DOHH2 (cell line): ENCODE data around the gene LNX1.

Experiments
- H3F3A ChIP-seq: fragments of 200-600 bp; sonication (generic), shearing (Covaris generic); 2 replicates; pipeline ENCODE4 v1.6.0; 2016; ENCODE audit warnings: antibody characterized with exemption, mild to moderate bottlenecking; ENCODE audit not compliant: control insufficient read depth, insufficient read depth
- H3K27ac ChIP-seq: fragments of 200-600 bp; sonication (generic); 2 replicates; pipeline ENCODE4 v1.5.1; 2014; ENCODE audit warnings: low read depth, mild to moderate bottlenecking, low read length, moderate library complexity
- H3K27me3 ChIP-seq: fragments of 200-600 bp; sonication (generic); 2 replicates; pipeline ENCODE4 v1.6.1; 2014; ENCODE audit warnings: mild to moderate bottlenecking, low read length, mixed read lengths; ENCODE audit not compliant: control insufficient read depth
- H3K36me3 ChIP-seq: fragments of 200-600 bp; sonication (generic); 2 replicates; pipeline ENCODE4 v1.6.1; 2014; ENCODE audit warnings: mild to moderate bottlenecking, low read length, moderate library complexity, mixed read lengths; ENCODE audit not compliant: control insufficient read depth
- H3K4me1 ChIP-seq: fragments of 200-600 bp; sonication (generic); 2 replicates; pipeline ENCODE4 v1.6.1; 2014; ENCODE audit warnings: mild to moderate bottlenecking, low read length, mixed read lengths; ENCODE audit not compliant: control insufficient read depth
- H3K4me2 ChIP-seq: fragments of 200-600 bp; sonication (generic); 2 replicates; pipeline ENCODE4 v1.6.0; 2014; ENCODE audit warnings: mild to moderate bottlenecking, low read length, moderate library complexity
- H3K4me3 ChIP-seq: fragments of 200-600 bp; sonication (generic); 2 replicates; pipeline ENCODE4 v1.5.1; 2014; ENCODE audit warnings: mild to moderate bottlenecking, low read length, mixed read lengths
- H3K79me2 ChIP-seq: fragments of 200-600 bp; sonication (generic); 2 replicates; pipeline ENCODE4 v1.6.1; 2014; ENCODE audit warnings: mild to moderate bottlenecking, low read length, mixed read lengths; ENCODE audit not compliant: control insufficient read depth
- H3K9me2 ChIP-seq: fragments of 200-600 bp; sonication (generic); replicated peaks from 2 replicates; pipeline ENCODE4 v1.6.1; 2014; ENCODE audit warnings: mild to moderate bottlenecking, low read length, mixed read lengths; ENCODE audit not compliant: control insufficient read depth
- H3K9me3 ChIP-seq: fragments of 200-600 bp; sonication (generic); 2 replicates; pipeline ENCODE4 v1.6.1; 2014; ENCODE audit warnings: antibody characterized with exemption, low read length, mixed read lengths; ENCODE audit not compliant: control insufficient read depth, insufficient read depth
- H4K20me1 ChIP-seq: fragments of 200-600 bp; sonication (generic); 2 replicates; pipeline ENCODE4 v1.6.0; 2014; ENCODE audit warnings: low read depth, mild to moderate bottlenecking, antibody characterized with exemption, low read length, moderate library complexity; ENCODE audit not compliant: control insufficient read depth, insufficient read depth
- CTCF ChIP-seq: fragments of 200-600 bp; sonication (generic); IDR thresholded peaks from one replicate; pipeline ENCODE4 v1.5.1; 2014; ENCODE audit warnings: antibody characterized with exemption, mild to moderate bottlenecking, low read depth, low read length; ENCODE audit not compliant: poor library complexity, severe bottlenecking
- EZH2phosphoT487 ChIP-seq: fragments of 200-600 bp; sonication (generic); IDR thresholded peaks from 2 replicates; pipeline ENCODE4 v1.6.1; 2017; ENCODE audit warnings: borderline replicate concordance, mild to moderate bottlenecking, antibody characterized with exemption, low read length, moderate library complexity, mixed read lengths

LNX1 gene

GRCh38 chr4:53591372-53591892 lies at the start of gene LNX1:
Gene LNX1 (minus strand): TSS chr4:53591486. CDS start chr4:53574002, 17,484 bp downstream.
- Histone ChIP-seq H3K27me3 (peaks cover 10% of the 10 kb centered on the region; the same call in 1 of the 2 replicates), H3K4me3 (no peak within 1 kb of the TSS)
- no peak for TF ChIP-seq CTCF
- TF ChIP-seq EZH2phosphoT487, result no peak

DNA sequence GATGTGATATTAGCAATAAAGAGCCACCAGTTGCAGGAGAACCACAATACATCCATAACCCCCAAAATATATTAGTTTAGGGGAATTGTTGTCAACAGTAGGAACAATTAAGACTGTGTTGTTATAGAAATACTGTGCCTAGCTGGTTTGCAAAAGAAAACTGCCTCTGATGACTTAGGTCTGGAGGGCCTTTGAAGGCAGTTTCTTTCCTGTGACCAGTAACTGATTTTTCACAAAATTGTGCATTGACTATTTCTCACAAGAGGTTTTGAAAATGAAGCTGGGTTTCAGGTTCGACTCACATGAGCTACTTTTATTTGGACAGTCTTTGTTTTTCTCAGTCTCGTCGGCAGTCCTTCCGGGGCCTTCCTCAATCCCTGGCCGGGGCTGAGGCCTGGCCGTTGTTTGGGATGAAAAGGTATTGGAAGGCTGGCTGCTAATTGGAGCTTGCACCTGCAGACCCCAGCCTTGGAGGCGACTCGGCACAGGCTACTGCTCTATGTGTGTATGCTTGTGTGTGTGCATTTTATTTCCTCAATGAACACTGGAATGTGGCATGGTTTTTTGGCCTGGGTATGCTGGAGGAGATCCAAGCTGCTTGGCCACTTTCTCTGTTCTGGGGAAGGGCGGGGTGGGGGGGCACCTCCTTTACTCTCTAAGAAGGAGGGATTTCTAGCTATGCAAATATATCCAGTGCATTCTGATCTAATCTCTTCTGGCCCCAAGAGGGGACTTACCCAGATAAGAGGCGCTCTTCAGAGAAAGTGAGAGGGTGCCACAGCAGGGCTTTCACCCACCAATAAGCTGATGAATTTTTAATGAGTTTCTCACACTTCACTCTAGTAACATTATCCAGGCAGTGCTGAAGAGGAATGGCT lies 49.5 kb upstream of the LNX1 start:
- Histone ChIP-seq H3K4me3 (no peak overlapping the region), H3K36me3 (no peaks in the 10 kb centered on the region), H3K4me2 (no peak overlapping the region), H4K20me1 (no peaks in the 10 kb centered on the region), H3K27me3 (peaks cover 12% of the 10 kb centered on the region), H3K4me1 (no peaks in the 10 kb centered on the region), H3K9me2 (no peaks in the 10 kb centered on the region), H3K79me2 (no peaks in the 10 kb centered on the region), H3F3A (no peaks in the 10 kb centered on the region), H3K9me3 (no peaks in the 10 kb centered on the region), H3K27ac (no peak overlapping the region)
- TF ChIP-seq CTCF (no peak), EZH2phosphoT487 (no peak)

More at GRCh38 chr4:53591372-53591892, at the start of gene LNX1:
- Histone ChIP-seq H3K36me3 (no peaks in the 10 kb centered on the region), H3K9me2 (no peaks in the 10 kb centered on the region), H3K27ac (no peak within 1 kb of the TSS), H3K4me2 (no peak within 1 kb of the TSS), H3K4me1 (no peaks in the 10 kb centered on the region), H3F3A (no peaks in the 10 kb centered on the region), H4K20me1 (no peaks in the 10 kb centered on the region), H3K9me3 (no peaks in the 10 kb centered on the region; the same call in 1 of the 2 replicates), H3K79me2 (no peaks in the 10 kb centered on the region)

GRCh38 chr4:53638919-53639318 lies 47.6 kb upstream of the LNX1 start:
- Histone ChIP-seq H3K79me2 (no peaks in the 10 kb centered on the region), H3K36me3 (no peaks in the 10 kb centered on the region), H3K4me3 (no peak overlapping the region), H3K4me2 (no peak overlapping the region), H4K20me1 (no peaks in the 10 kb centered on the region), H3F3A (no peaks in the 10 kb centered on the region), H3K4me1 (no peaks in the 10 kb centered on the region), H3K27ac (no peak overlapping the region), H3K9me2 (no peaks in the 10 kb centered on the region), H3K27me3 (peaks cover 15% of the 10 kb centered on the region), H3K9me3 (no peaks in the 10 kb centered on the region)
- no peak for TF ChIP-seq EZH2phosphoT487
- TF ChIP-seq CTCF, result no peak
